ENCODE data around the gene OAS2. TPM values are rescaled to one million over a fixed set of nuclear protein-coding genes. Genes with fewer than 3 reads are reported as not detected.

Gene OAS2
- total and polyA plus RNA-seq, 2 of the 4 experiments (the other 2 are of a cell fraction), result under 0.01 TPM; not detected in 1

- BruUV-seq (replicated peaks), result no TSS peak
- Histone ChIP-seq H3K23ac (ENCODE audit: low read depth, low read length) (no peak overlapping the region), H3K4ac (ENCODE audit: low read depth, low read length) (no peak overlapping the region), H2AFZ (replicated peaks; ENCODE audit: low read length, poor library complexity) (no peak overlapping the region), H2BK120ac (ENCODE audit: low read depth, low read length) (no peak overlapping the region), H2BK5ac (ENCODE audit: low read depth, low read length, poor library complexity, severe bottlenecking) (no peak overlapping the region), H3K4me3 (ENCODE audit: insufficient read depth, low read depth, low read length) (no peak overlapping the region), H4K5ac (ENCODE audit: low read depth, low read length) (no peak overlapping the region), H4K91ac (ENCODE audit: insufficient read depth, low read depth, low read length) (no peak overlapping the region), H3K14ac (replicated peaks; ENCODE audit: low read depth, low read length) (no peak overlapping the region), H4K20me1 (ENCODE audit: insufficient read depth, low read length) (no peaks in the 10 kb centered on the region), H2AK9ac (replicated peaks; ENCODE audit: low read depth, low read length, poor library complexity) (no peak overlapping the region), H3K9me3 (ENCODE audit: control insufficient read depth, insufficient read depth, low read length) (no peaks in the 10 kb centered on the region), H3K79me1 (ENCODE audit: low read depth in 1 of 2, low read length in 2 of 2) (no peaks in the 10 kb centered on the region), H3K18ac (ENCODE audit: low read depth, low read length) (no peak overlapping the region), H3K36me3 (ENCODE audit: control insufficient read depth, insufficient read depth, low read length) (no peaks in the 10 kb centered on the region), H2BK15ac (ENCODE audit: low read depth, low read length) (no peak overlapping the region), H3K9ac (ENCODE audit: low read depth, low read length) (no peak overlapping the region), H2AK5ac (ENCODE audit: low read depth, low read length) (no peak overlapping the region), H3K27ac (ENCODE audit: insufficient read depth, low read length) (no peak overlapping the region), H3K9me1 (ENCODE audit: insufficient read depth, low read length) (peaks cover 3% of the 10 kb centered on the region; the same call in 1 of the 2 replicates), H3K27me3 (ENCODE audit: control insufficient read depth, insufficient read depth, low read length) (no peaks in the 10 kb centered on the region; the same call in 1 of the 2 replicates), H3K56ac (ENCODE audit: extremely low read depth, insufficient read depth, low read length) (no peak overlapping the region), H2BK20ac (ENCODE audit: low read depth, low read length) (no peak overlapping the region), H4K8ac (ENCODE audit: low read depth in 2 of 2, low read length in 2 of 2) (no peak overlapping the region), H3K4me2 (ENCODE audit: low read depth, low read length) (no peak overlapping the region), H3K4me1 (ENCODE audit: control insufficient read depth, insufficient read depth, low read length) (no peaks in the 10 kb centered on the region)
- WGBS, 2 experiments (ENCODE audit: extremely low coverage in 2 of 2, insufficient read length in 1 of 2), result no CpG with 5 or more reads among the region's 7 CpGs
- TF ChIP-seq RAD21 (IDR thresholded peaks at IDR 0.05; ENCODE audit: low read length), result no peak
- no peak for TF ChIP-seq MAFK (IDR thresholded peaks at IDR 0.05; ENCODE audit: low read depth, low read length)
- TF ChIP-seq NFE2L2 (IDR thresholded peaks at IDR 0.05; ENCODE audit: low read depth, low read length), result no peak
- no peak for TF ChIP-seq MXI1 (IDR thresholded peaks at IDR 0.05; ENCODE audit: borderline replicate concordance, low read depth, low read length)
- no peak for TF ChIP-seq SMC3 (IDR thresholded peaks at IDR 0.05; ENCODE audit: low read depth, low read length)
- TF ChIP-seq MAZ (IDR thresholded peaks at IDR 0.05; ENCODE audit: borderline replicate concordance, low read depth, low read length), result no peak
- no peak for TF ChIP-seq RFX5 (IDR thresholded peaks at IDR 0.05; ENCODE audit: low read depth, low read length)
- TF ChIP-seq POLR2A (IDR thresholded peaks at IDR 0.05; ENCODE audit: low read depth, low read length), result no peak
- TF ChIP-seq BHLHE40 (IDR thresholded peaks at IDR 0.05; ENCODE audit: low read depth, low read length), result no peak
- ChIA-PET CTCF (interaction anchor here (0.6 kb wide), 1 partner anchor 89 kb away, joined by 3 read pairs; no protein-coding TSS in a partner anchor), POLR2A (ENCODE audit: unreplicated experiment) (no interaction called here)
- ATAC-seq (ENCODE audit: low read depth) (no peak), DNase-seq (no peak)
- dilution Hi-C loops (cut with HindIII; ENCODE audit: low sequenced_read_pairs, unreplicated experiment), result no loop called here
- in situ Hi-C loops (cut with MboI; ENCODE audit: low sequenced_read_pairs), result no loop called here
- intact Hi-C loops (cut with micrococcal nuclease), result no loop called here
These were observed 19.2 kb downstream of the OAS2 start for GRCh38 chr12:112997506-112997905.
